GM12891 (cell line): ENCODE measurements around the gene UBE2R2.

ENCODE experiments used
- POLR2A ChIP-seq: IDR thresholded peaks from 2 replicates; pipeline ENCODE4 v1.6.1; 2011; ENCODE audit warnings: low read depth, low read length, control low read depth
- POLR2AphosphoS5 ChIP-seq: IDR thresholded peaks from 2 replicates; pipeline ENCODE4 v1.6.1; 2011; ENCODE audit warnings: low read depth, low read length, control low read depth
- SPI1 ChIP-seq: IDR thresholded peaks from 2 replicates; pipeline ENCODE4 v1.6.1; 2011; ENCODE audit warnings: low read depth, low read length, control low read depth
- TAF1 ChIP-seq: IDR thresholded peaks from 2 replicates; pipeline ENCODE4 v1.6.1; 2011; ENCODE audit warnings: low read depth, low read length, control low read depth

GRCh38 chr9:33934188-33934878 is 117.4 kb downstream of the UBE2R2 start:
- TF ChIP-seq TAF1 (no peak), POLR2A (no peak), POLR2AphosphoS5 (no peak), SPI1 (no peak)
